ENCODE measurements around the gene SLC39A8.
A peak's percentile ranks its signal among the peaks of the same experiment; 100 is the strongest.

The SLC39A8 gene

DNA sequence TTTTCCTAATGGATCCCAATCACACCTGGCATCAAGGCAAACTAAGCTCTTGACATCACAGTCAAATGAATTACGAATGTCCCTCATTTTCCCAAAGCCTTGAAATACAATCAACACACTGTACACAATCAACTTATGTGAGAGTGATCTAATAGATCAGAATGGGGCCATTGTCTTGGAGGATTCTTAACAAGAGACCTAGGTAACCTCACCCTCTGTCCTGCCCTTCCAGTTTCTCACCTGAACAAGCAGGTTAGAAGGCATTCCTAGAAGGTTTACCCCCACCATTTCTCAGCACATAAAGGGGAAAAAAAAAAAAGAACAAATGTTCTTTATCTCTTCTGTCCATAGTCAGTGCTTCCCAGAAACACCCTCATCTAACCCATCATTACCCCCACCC lies 6.3 kb downstream of the SLC39A8 start:
- no peak for DNase-seq

DNA sequence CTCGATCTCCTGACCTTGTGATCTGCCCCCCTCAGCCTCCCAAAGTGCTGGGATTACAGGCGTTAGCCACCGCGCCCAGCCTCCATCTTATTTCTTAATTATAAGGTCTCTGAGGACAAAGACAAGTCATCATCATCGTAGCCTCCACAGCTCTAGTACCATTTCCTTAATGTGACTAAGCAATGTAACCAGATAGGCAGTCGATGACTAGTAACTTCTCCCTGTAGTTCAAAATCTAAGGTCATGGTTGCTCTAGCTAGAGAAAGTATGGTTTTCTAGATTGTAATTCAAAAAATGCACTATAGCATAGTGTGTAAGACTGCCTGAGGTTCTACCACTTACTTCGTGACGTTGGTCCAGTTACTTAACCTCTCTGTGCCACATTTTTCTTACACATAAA lies 6.9 kb downstream of the SLC39A8 start:
- no peak for DNase-seq

DNA sequence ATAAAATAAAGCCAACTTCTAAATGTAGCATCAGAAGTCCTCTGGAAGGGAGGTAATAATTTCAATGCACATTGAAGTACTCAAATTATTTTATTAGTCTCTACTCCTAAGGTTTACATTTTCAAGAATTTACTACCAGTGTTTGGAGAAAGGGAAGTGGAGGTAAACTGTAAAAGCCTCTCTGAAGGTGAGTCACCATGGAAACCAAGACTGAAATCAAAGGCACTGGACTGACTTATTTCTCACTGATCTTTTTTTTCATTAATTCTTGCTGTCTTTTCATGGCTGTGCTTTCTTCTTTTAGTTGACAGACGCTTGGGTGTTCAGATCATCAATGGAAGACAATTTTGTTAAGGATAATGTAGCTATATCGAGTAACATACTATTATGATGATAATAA lies 9.7 kb downstream of the SLC39A8 start:
- no peak for DNase-seq

DNA sequence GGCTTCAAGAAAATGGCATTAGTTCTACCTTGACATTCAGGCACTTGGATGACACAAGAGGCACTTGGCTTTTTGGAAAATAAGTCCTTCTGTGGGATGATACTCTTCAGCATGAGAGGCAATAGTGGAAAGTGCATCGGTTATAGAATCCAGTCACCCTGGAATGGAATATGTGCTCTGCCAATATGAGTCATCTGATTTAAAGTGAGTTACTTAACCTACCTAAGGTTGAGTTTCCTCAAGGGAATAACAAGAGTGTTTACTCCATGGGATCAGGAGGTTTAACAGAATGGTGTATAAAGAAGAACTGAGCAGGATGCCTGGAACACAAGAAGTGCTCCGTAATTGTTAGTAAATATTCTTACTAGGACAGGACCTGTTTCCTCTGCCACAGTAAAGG lies 10.7 kb downstream of the SLC39A8 start:
- DNase-seq, result no peak

DNA sequence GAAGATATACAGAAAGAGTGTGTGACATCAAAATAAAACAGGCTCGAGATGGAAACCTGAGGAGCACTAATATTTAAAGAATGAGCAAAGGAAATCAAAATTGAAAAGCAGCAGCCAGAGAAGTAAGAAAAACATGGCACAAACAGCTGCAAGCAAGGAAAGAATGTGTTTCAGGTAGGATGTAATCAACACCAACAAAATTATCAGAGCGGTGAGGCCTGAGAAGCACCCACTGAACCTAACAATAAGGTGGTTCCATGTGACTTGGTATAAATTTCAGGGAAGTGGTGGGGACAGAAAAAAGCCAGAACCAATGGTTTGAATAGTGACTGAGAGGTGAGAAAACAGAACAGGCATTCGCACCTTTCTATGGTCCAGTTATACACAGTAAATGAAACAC lies 11.5 kb downstream of the SLC39A8 start:
- no peak for DNase-seq

DNA sequence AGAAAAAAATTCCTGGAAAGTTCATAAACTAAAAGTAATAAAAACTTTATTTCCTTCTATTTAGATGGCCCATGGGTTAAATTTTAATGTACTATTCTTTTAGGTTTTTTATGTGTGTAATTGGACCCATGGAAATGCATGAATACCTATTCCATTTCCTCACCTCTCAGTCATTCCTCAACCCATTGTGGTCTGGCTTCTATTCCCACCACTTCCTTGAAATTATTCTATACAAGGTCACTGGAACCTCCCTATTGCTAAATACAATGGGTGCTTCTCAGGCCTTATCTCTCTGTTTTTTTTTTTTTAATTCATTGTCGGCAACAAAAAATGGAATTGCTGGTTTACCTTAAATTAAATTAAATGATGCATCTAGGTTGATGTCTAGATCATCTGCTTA lies 17.2 kb downstream of the SLC39A8 start:
- no peak for DNase-seq

DNA sequence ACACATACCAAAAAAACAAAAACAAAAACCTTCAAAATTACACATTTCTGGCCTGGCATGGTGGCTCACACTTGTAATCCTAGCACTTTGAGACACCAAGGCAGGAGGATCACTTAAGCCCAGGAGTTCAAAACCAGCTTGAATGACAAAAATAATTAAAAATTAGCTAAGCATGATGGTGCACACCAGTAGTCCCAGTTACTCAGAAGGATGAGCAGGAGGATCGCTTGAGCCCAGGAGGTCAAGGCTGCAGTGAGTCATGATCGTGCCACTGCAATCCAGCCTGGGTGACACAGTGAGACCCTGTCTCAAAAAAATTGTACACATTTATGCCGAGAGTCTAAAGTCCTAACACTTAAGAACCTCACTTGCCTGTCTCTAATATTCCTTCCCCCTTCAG lies 18.3 kb downstream of the SLC39A8 start:
- no peak for DNase-seq

DNA sequence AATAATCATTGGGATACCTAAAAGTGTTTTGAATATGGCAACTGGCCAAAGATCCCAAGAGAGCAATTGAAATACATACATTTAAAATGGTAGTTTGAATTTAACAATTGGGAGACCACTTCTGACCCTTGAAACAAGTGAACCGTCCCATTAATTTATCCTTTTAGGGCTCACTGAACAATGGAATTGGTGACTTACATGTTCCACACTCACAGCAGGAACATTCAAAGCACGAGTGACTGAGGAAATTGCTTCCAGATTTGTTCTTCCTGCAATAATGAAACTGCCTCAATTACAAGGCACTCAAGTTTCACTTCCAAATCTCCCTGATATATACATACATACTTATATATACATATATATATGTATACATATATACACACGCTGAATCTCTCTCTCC lies 20.6 kb downstream of the SLC39A8 start:
- DNase-seq, result no peak

DNA sequence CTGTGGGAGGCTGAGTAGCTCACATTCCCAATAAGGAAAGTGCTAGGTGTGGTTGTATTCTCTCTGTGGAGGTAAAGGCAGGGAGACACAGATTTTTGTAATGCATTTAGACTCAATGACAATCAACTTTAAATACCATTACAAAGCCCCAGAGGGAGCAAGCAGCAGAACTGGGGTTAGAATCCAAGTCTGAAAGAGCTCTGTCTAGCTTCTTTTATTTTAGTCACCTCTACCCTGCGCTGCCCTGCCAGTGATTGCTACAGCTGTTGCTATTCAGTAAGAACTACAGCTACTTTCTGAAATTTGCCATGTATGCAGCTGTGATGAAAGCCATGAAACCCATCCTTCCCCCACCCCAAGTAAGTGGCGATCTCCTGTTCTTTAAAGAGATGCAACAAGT lies 22.5 kb downstream of the SLC39A8 start:
- no peak for DNase-seq

DNA sequence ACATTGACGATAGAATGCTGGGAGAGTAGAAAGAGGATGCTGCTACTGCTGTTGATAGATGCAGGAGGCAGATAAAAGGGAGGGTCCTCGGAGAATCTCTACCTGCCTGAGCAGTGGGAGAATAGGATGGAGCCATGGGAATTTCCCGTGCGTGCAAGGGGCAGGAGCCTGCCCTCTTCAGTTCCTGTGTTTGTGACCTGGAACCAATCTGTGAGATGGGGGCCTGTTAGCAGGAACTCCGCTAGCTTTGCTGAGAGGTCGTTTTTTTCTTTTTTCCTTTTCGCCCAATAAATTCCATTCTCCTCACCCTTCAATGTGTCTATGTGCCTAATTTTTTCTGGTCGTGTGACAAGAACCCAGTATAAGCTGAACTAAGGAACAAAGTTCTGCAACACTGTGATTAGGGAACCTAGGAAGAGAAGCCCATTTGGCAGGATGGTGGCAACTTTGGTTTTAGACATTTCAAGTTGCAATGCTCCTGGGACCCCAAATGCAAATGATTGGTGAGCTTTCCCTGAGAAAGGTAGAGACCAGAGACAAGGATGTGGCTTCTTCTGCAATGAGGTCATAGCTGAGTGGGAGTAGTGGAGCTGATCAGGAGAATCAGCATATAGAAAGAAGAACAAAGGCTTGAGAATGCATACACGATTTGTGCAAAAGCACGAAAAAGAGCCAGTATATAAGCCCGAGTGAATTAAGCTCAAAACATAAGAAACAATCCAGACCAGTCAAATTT lies 23.9 kb downstream of the SLC39A8 start:
- no peak for DNase-seq

DNA sequence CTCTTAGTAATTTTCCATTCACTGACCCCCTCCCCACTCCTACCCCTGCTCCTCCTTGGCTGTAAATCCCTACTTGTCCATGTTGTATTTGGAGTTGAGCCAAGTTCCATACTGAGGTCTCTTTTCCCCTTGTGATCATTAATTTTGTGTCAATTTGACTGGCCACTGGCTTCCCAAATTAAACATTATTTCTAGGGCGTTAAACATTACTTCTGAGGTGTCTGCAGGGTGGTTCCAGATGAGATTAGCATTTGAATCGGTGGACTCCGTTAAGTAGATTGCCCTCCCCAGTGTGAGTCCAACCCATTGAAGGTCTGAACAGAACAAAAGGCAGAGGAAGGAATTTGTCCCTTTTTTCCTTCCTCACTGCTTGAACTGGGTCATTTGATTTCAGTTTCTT lies 25.7 kb downstream of the SLC39A8 start:
- no peak for DNase-seq

DNA sequence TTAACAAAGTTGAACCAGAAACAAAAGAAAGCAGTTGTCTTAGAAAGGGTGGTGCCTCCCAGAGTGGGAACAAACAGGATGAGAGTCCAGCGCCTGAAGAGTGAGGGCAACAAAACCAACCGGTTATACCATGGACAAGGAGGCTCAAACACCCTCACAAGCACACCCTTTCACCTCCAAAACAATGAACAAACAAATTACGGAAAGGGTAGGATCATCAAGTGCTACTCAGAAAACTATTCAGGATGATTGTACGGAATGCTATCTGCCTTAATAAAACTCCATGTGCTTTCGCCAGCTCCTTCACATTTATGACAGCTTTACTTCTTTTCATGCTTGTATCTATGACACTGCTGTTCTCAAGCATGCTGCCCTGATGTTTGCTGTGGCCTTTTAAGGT lies 26.8 kb downstream of the SLC39A8 start:
- no peak for DNase-seq

DNA sequence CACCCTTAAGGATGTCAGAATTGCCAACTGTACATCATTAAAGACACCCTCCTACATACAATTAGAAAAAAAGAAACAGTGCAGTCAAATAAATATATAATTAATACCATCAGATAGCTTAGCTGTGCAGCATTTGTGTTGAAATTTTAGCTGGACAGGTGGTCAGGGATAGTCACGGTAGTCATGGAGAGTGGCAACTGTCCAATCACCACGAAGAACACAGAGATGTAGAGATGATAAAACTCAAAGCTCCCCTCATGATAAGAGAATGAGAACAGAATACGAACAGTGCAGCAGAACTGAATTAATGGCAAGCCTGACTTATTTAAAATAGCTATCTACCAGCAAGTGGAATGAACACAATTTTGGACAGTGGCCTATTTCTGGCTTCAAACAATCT lies 27.2 kb downstream of the SLC39A8 start:
- DNase-seq, result no peak

DNA sequence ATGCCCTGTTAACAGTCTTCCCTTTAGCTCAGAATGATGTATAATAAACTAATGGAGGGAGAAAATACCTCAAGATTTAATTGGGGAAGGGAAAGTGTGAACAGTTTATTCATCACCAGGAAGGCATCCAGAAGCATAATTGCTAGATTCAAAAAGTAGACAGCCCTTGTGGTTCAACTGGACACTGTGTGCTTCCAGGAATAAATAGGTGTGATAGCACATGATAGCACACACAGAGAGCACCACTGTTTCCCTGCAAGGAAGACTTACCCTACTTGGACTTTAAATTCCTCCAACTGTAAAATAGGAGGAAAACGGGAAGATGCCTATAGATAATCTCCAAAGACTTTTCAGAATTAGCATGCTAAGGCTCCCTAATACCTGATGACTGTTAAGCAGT lies 27.8 kb downstream of the SLC39A8 start:
- DNase-seq, result no peak

DNA sequence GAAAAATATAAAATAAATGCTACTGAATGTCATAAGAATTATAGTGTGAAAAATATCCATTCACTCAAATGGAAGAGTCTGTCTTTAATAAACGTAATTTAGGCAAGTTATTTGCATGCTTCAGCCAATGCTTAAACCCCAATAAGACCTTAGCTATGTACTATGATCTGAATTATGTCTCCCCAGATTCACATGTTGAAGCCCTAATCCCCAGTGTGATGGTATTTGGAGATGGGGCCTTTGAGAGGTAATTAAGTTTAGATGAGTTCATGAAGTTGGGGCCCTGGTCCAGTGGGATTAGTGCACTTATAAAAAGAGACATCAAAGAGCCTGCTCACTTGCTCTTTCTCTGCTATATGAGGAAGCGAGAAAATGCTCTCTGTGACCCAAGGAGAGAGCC lies 28.7 kb downstream of the SLC39A8 start:
- no peak for DNase-seq

DNA sequence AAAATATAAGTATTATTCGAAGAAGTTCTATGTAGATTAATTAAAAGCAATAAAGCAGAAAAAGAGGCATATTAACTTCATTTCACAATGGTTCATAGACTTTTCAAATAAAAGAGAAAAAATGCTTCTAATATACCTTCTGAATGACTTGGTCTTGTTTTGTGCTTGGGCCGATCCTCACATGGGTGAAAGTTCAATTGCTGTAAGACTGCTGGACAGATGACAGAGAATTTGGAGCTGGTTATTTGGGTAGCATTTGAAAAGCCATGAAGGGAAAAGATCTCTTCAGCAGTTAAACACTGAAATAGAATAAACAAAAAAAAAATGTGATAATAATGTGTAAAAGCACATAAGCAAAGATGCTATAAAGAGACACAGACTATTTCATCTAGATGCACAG lies 29.8 kb downstream of the SLC39A8 start:
- no peak for DNase-seq

DNA sequence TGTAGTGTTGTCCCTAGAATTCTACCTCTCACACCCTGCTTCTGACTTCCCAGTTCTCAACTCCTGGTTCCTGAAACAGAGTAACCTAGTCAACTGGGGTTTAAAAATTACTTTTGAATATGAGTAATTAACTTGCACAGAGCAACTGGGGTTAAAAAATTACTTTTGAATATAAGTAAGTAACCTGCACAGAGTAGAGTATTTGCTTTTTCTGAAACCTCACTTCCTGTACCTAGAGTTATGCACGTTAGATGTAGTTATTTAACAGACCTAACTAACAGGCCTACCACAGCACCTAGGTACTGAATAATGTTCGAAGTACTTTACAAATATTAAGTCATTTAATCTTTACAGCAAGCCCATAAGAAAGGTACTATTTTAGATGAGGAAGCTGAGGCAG lies 32.9 kb downstream of the SLC39A8 start:
- DNase-seq, result no peak

DNA sequence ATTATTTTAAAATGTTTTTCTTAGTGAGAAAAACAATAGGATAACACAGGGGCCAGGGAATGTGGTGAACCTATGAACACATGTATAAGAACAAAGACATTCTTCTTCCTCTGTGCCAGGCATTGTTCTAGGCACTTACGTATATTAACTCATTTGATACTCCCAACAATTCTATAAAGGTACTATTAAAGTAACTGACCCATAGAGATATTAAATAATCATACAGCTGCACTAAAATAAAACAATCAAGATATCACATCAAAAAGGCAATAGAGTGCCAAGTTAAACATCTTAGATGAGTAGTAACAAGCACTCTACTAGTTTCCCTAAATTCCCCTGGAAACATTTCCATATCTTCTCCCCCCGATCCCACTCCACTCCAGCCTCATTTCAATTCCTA lies 33.4 kb downstream of the SLC39A8 start:
- no peak for DNase-seq

DNA sequence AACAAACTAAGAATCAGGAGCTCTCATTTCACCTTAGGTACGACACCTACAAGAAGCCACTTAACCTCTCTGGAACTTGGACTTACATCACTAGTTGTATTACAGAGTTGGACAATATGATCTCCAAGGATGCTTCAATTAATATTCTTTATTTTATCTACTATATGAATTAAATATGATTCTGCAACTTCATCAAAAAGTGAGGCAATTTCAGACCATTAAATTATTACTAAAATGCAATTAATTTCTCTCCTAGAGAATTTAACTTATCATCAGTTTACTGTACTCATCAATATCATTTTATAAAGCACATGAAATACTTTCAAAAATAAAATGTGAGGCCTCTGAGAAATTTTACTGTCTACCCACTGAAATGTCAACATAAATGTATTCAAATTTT lies 33.9 kb downstream of the SLC39A8 start:
- DNase-seq, result no peak

DNA sequence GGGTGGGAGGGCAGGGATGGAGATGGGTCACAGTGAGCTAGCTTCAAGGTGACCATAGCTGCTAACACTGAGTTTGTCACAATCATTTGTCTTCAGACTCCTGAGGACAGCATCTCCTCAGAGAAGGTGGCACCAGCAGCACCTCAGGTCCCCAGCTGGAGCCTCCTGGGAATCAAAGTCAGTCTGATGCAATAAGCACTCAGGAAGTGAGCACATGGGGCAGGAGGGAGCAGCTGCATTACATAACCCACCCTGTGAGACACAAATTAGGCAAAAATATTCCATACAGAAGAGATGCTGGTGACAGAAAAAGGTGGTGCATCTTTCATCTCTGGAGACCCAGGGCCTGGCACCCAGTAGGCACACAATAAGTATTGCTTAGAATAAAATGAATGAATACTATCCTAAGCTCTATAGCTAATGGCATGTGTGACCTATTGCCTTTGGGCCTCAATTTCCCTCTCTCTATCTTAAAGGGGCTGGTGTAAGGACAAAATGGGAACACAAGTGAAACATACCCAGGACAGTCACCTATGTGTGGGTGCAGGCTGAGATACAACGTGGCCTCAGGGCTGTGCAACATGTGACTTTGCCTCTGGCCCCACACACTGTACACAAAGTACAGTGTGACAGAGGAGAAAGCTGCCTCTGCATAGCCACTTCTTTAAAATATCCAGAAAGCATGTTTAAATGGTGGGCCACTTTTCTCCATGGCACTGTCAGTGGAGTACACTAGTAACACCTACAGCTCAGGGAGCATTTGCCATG lies 37.1 kb downstream of the SLC39A8 start:
- no peak for DNase-seq

DNA sequence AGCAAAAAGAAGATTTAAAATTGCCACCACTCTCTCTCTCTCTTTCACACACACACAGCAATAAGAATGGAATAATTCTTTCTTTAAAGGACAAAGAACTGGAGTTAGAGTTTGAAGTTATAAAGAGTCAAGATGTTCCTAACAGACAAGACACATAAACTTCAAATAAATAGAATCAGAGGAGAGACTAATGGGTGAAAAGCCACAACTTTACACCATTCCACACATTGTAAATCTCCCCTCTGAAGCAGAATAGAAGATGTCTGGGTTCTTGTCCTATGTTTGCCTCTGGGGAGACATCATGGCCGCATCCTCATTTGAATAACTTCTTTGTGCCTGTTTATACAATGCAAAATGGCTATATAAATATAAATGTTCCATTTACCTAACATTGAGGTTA lies 39.6 kb downstream of the SLC39A8 start:
- no peak for DNase-seq

DNA sequence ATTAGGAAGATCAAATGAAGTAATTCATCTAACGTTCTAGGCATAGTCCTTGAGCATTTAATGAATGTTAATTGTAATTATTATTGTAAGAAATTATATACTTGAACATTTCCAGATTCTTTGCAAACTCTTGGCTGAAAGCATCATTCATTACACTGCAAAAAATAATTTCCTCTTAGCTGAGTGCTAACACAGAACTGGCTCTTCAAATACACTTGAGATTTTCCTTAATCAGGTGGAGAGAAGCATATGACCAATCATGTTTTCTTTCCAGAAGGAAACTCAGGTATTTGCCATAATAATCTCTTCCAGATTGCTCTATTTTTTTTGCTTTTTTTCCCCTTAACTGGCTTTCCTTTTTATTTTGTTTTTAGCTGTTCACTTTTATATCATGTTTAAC lies 42.5 kb downstream of the SLC39A8 start:
- no peak for DNase-seq

DNA sequence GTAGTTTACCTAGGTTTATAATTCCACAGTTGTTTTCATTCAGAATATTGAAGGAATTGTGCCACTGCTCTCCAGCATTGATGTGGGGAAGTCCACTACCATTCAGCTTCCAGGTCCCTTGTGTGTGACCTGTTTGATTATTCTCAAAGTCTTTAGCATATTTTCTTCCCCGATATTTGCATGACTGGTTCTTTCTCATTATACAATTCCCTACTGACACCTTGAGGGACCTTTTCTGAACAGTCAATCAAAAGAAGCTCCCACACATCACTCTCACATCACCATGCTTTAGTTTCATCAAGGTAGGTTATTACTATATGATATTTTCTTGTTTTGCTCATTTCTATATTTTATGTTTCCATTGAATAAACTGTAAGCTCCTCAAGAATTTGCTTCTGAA lies 44.1 kb downstream of the SLC39A8 start:
- DNase-seq, result no peak

DNA sequence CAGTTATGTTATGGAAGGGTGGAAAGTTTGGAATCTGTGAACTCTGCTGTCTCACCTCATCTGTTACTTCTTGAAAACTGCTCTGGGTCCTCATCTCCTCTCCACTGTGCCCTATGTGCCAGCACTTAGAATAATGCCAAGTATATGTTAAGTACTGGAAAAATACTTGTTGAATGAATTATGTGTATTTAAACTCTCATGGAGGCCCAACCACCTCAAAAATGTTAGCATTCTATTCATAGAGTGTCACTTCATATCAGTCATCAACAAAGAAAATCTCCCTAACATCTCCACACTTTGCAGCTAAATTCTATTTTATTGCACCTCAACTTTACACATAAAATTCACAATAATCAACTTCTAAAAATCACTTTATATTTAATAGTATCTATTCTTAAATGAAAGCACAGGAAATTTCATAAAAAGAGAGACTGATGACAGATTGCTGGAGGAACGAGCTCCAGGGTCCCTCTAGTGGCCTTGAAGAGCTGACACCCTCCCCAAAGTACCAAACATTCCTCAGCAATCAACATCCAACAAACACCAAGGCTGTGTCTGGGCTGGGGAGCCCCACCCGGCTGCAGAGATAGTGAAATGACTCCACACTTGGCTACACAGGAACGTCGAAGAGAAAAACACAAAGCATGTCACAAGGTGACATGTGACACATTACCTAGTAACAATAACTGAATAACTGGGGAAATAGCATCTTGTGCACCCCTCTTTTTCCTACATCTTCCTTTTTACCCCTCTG lies 45.8 kb downstream of the SLC39A8 start:
- peak in 2 of 5 donors; percentile 8 to 20 for DNase-seq
